NCI-H2029 treated with DMSO at 0.1 percent for 48 hours (cell line): Measurements from ENCODE around the gene CAND2.
"Not testable (repeated sequence)": the region's sequence is repeated elsewhere in the genome, so short reads cannot be mapped to it uniquely, and the experiment has no call there.

Source experiments
- DNase-seq: peaks from one replicate; lab custom pipeline; 2025; lab: John Stamatoyannopoulos, UW

Gene CAND2

GRCh38 chr3:12771236-12771635, 25.2 kb upstream of the CAND2 start:
- no peak for DNase-seq

DNA sequence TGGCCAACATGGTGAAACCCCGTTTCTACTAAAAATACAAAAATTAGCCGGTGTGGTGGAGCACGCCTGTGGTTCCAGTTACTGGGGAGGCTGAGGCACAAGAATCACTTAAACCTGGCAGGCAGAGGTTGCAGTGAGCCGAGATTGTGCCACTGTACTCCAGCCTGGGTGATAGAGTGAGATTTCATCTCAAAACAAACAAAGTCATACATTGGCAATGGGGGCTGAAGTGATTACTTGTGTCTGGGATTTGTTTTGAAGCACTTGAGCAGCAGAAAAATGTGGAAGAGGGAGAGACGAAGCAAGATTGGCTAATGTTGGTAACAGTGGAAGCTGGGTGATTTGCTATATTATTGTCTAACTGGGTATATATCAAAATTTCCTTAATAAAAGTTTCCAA, 24.0 kb upstream of the CAND2 start:
- DNase-seq = no peak

DNA sequence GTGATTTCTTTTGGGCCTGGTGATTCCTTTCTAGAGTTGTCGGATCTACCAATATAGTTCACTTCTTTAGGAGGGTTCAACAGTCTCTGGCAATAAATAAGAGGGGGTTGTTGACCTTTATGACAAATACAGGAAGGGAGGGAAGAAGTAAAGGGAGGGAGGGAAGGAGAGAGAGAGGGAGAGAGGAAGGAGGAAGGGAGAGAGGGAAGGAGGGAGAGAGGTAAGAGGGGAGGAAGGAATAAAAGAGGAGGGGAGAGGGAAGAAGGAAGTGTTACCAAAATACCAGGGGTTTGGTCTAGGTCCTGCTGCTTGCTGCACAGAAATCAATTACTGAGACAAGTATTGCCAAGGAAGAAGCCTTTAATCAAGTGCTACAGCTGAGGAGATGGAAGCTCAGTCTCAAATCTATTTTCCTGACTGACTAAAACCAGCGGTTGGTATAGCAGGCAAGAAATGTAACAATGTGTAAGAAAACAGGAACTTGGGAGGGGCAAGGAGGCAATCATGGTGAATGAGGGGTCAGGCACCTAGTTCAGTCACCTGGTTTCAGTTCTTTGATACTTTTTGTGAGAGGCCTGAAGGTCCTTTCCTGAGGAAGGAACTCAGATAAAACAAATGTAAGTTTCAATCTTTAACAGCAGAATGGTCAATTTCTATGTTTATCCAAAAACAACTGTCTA, 23.3 kb upstream of the CAND2 start:
- DNase-seq = no peak

GRCh38 chr3:12773710-12774086, 22.8 kb upstream of the CAND2 start:
- DNase-seq = no peak

DNA sequence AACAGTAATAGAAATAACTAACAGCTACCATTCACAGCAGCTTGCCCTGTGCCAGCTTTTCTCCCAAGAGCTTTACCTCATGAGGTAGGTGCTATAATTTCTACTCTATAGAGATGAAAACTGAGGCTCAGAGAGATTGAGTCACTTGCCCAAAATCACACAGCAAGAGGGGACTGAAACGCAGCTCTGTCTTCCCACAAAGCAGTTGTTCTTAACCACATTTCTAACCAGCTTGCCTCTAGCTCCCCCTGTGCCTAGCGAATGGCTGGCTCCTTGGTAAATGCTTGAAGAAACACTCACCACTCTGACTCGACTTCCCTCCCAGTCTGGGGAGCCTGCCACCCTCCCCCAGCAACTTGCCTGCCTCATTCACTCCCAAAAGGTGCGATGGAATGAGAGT, 21.9 kb upstream of the CAND2 start:
- no peak for DNase-seq

DNA sequence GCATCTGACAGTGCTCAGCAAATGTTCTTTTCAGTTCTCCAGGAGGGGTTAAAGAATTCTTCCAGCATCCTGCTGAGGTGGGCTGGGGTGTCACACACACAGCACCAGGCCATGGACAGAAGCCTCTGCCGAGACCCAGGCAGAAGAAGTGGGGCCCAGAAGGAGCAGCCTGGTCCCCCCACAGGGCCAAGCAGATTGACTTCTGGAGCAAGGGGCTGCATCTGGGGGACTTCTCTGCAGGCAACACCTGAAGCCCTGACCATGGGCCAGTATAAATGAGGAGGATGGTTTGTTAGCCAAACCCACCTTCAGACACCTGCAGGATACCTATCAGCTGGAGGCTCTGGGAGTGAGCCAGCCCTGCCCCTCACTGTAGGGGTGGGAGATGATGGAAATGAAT, 21.3 kb upstream of the CAND2 start:
- DNase-seq = no peak

DNA sequence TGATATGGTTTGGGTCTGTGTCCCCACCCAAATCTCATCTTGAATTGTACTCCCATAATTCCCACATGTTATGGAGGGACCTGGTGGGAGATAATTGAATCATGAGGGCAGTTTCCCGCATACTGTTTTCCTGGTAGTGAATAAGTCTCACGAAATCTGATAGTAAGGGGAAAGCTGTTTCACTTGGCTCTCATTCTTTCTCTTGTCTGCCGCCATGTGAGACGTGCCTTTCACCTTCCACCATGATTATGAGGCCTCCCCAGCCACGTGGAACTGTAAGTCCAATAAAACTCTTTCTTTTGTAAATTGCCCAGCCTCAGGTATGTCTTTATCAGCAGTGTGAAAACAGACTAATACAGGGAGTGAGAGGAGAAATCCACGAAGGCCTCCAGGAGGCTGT, 20.5 kb upstream of the CAND2 start:
- not testable (repeated sequence) for DNase-seq

GRCh38 chr3:12777171-12777570, 19.3 kb upstream of the CAND2 start:
- DNase-seq = no peak

- DNase-seq = no peak
Observed at GRCh38 chr3:12780751-12781150, 15.7 kb upstream of the CAND2 start.

DNA sequence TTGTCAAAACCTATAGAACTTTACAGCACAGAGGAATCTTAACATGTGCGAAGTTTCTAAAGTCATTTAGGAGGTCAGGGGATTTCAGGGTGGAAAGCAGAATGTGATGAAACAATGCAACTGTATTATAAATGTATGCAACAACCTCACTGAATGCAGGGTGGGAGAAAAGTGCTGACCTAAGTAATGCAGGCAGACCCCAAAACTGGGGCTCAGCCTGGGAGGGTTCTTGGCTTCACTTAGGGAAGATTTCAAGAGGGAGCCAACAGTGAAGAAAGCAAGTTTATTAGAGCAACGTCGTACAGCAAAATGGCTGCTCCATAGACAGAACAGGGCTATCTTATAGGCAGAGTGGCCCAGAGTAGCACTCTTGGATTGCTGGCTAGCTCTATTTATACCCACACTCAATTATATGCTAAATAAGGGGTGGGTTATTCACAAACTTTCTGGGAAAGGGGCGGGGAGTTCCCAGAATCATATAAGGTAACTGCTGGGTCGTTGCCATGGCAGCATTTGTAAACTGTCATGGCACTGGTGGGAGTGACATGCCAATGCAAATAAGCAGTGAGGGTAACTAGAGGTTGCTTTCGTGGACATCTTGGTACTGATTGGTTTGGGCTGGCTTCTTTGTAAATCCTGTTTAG, 14.2 kb upstream of the CAND2 start:
- no peak for DNase-seq

- DNase-seq = no peak
Observed at GRCh38 chr3:12785096-12785495, 11.4 kb upstream of the CAND2 start.

GRCh38 chr3:12787346-12787745, 9.1 kb upstream of the CAND2 start:
- DNase-seq = not testable (repeated sequence)

- DNase-seq = not testable (repeated sequence)
Observed at GRCh38 chr3:12787967-12788690, 8.4 kb upstream of the CAND2 start.

DNA sequence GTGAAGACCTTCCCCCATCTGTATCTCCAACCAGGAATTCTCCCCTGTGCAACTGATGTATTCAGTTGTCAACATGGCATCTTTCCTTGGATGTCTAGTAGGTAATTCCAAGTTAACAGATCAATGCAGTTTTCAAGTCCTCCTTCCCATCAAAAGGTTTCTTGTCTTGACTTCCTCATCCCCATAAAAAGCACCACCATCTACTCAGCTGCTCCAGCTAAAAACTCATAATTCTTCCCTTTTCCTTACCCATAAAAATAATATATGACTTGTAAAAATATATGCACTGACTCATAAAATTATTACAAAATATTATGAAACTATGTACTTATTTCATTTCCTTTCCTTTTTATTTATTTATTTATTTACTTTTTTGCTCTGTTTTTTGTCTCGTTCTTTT, 5.0 kb upstream of the CAND2 start:
- no peak for DNase-seq

DNA sequence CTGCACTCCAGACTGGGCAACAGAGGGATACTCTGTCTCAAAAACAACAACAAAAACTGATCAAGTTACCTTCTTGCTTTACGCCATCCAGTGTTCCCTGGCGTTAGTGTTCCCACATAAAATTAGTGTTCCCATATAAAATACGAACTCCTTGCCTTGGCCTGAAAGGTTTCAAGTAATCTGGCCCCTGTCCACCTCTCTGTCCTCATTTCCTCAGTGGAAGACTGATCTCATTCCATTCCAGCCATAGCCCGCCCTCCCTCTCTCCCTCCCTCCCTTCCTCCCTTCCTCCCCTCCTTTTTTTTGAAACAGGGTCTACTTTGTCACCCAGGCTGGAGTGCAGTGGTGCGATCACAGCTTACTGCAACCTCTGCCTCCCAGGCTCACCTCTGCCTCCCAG, 2.8 kb upstream of the CAND2 start:
- DNase-seq = no peak

DNA sequence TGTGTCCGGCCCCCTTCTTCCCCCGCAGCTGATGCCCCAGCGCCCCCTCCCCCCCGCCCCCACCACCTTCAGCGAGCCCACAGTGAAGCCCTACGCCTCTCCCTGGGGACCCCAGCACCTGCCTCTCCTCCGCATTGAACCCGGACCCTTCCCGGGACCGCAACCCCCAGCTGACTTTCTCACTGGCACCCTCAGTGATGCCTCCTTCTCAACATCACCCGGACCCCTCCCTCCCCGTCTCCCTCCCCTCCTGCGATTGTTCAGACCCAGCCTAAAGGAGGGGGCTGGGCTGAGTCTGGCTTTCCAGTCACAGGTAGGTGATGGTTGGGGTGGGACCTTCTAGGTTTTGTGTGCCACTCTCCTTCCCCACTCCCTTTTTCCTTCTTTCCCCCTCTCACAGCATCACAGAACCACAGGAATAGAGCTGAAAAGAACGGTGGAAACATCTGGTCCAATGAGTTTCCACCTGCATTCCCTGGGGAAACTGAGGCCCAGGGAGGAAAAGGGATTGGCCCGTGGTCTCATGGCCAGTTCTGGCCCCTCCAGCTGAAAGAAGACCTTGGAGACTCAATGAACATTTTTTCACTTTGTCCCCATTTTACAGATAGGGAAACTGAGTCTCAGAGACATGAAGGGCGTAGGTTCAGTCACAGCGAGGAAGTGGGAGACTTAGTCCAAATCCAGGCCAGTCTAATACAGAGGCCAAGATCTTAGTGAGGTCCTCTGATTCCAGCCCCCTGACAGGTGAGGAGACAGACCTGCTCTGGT, 828 bp downstream of the CAND2 start:
- no peak for DNase-seq

DNA sequence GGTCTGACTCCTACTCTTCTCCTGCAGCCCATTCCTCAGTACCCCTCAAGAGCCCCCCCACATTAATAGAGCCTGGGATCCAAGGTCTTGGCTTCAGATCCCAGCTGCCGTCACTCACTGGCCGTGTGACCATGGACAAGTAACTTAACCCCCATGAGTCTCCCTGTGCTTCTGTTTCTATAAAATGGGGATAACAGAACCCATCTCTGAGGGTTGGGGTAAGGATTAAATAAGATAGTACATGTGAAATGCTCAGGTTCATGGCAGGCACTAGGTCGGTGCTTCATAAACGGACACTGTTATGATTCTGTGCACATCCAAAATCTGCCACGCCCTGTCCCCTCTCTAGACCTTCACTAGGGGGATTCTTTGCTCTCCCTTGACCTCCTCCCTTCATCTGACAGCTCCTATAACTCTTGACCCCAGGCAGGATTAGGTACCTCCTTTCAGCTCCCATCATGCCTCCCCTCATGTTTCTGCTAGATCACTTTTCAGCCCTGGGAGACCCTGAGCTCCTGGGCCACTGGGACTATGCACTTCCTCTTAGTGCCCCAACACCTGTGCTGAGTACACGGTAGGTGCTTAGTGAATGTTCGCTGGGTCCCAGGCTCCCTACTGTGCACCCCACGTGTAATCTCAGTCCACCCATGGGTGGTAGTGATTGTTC, 1.5 kb downstream of the CAND2 start:
- DNase-seq = no peak

DNA sequence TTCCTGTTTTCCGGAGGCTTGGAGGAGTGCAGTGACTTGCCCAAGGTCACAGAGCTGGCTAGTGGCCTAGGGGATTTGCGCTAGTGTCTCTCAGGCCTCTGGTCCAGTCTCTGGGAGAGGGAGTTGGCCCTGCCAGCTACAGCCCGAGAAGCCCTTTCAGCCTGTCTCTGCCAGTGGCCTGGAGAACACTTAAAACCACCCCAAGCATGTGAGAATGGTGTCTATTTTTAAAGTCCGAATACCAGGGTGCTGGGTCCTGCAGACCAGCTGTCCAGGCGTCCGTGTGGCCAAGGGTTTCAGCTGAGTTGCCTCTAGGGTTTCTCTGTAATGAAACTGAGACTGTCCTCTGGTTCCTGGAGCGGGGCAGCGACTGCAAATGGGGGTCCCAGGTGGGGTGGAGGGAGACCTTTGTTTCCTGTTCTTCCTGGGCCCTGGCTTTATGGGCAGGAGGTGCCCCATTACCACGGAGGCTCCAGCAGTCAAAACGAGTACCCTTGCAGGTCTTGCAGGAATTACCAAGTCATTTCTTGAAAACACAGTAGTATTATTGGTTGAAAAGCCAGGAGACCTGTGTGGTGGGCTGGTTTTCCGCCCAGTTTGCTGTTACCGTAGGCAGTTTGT, 2.2 kb downstream of the CAND2 start:
- no peak for DNase-seq

GRCh38 chr3:12799525-12800440, 3.3 kb downstream of the CAND2 start:
- no peak for DNase-seq

DNA sequence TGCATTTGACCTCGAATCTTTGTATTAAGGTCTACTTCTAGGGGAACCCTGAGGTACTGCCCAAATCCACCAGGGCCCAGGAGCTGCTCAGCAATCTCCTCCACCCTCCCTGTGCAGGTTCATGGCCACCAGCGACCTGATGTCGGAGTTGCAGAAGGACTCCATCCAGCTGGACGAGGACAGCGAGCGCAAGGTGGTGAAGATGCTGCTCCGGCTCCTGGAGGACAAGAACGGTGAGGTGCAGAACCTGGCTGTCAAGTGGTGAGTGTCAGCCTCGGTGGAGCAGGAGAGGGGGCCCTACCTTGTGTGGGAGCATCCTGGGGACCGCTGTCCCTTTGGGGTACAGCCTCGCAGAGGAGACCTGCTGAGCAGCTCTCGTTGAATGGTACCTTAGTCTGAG, 6.9 kb downstream of the CAND2 start:
- no peak for DNase-seq

DNA sequence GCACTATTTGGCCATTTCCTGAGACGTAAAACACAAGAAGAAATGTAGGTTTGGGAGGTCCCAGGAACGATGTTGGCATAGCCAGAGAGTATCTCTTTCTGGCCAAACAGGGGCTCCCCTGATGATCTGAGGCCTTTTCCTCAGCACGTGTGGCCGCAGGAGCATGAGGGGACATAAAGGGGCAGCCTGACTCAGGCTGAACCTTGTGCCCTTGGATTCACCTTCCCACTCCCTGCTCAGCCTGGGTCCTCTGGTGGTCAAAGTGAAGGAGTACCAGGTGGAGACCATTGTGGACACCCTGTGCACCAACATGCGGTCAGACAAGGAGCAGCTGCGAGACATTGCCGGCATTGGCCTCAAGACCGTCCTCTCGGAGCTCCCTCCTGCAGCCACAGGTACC, 10.6 kb downstream of the CAND2 start:
- no peak for DNase-seq
